ENCODE results near the gene RIMS1. TPM values are rescaled to one million over a fixed set of nuclear protein-coding genes. Genes with fewer than 3 reads are reported as not detected.

RIMS1 gene
- total RNA-seq, 4 donors from 2014 or later: 0.10 to 1.4 (median 1.1) TPM; not detected in 1

- Histone ChIP-seq H3K9me3 (no peaks in the 10 kb centered on the region), H3K27ac (no peak overlapping the region), H3K27me3 (no peaks in the 10 kb centered on the region), H3K36me3 (no peaks in the 10 kb centered on the region), H3K4me3 (no peak overlapping the region), H3K4me1 (no peaks in the 10 kb centered on the region)
- ATAC-seq (no peak), DNase-seq (no peak)
- TF ChIP-seq CTCF (IDR thresholded peaks at IDR 0.05 in 4 of 5, conservative IDR thresholded peaks at IDR 0.05 in 1 of 5): no peak
- TF ChIP-seq POLR2A (IDR thresholded peaks at IDR 0.05): no peak
- in situ Hi-C loops (cut with MboI; ENCODE audit: low sequenced_read_pairs in 4 of 4): no loop called here
- intact Hi-C loops (cut with DNase I; ENCODE audit: low total_unique reads): no loop called here
These were observed 150.7 kb downstream of the RIMS1 start for GRCh38 chr6:72037006-72037405.

- Histone ChIP-seq H3K36me3 (no peaks in the 10 kb centered on the region), H3K4me1 (no peaks in the 10 kb centered on the region), H3K4me3 (no peak overlapping the region), H3K27me3 (no peaks in the 10 kb centered on the region), H3K9me3 (no peaks in the 10 kb centered on the region), H3K27ac (no peak overlapping the region)
- TF ChIP-seq POLR2A (IDR thresholded peaks at IDR 0.05): no peak
- TF ChIP-seq CTCF (IDR thresholded peaks at IDR 0.05 in 4 of 5, conservative IDR thresholded peaks at IDR 0.05 in 1 of 5): no peak
- DNase-seq (no peak), ATAC-seq (no peak)
- intact Hi-C loops (cut with DNase I; ENCODE audit: low total_unique reads) (no loop called here), in situ Hi-C loops (cut with MboI; ENCODE audit: low sequenced_read_pairs in 4 of 4) (no loop called here)
These were observed 153.8 kb downstream of the RIMS1 start for GRCh38 chr6:72040111-72040510.

DNA sequence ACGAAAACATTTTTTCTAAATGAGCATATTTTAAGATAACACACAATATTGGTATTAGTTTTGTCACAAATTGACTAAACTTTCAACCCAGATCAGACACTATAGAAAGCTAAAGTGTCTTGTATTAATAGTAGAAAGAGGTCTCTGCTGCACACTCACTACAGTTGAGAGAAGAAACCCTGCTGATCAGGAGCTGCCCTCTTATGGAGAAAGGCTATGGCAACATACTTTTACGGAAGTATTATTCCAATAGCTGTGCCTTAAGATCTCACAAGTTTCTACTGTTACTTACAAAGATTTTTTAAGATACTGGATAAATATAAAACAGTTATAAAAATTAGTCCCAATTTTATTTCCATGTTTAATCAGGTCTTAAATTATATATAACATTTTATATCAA, 155.7 kb downstream of the RIMS1 start:
- Histone ChIP-seq H3K36me3 (no peaks in the 10 kb centered on the region), H3K9me3 (no peaks in the 10 kb centered on the region), H3K27ac (no peak overlapping the region), H3K4me1 (no peaks in the 10 kb centered on the region), H3K27me3 (no peaks in the 10 kb centered on the region), H3K4me3 (no peak overlapping the region)
- in situ Hi-C loops (cut with MboI; ENCODE audit: low sequenced_read_pairs in 4 of 4): no loop called here
- no peak for ATAC-seq
- intact Hi-C loops (cut with DNase I; ENCODE audit: low total_unique reads): no loop called here
- no peak for DNase-seq
- no peak for TF ChIP-seq POLR2A (IDR thresholded peaks at IDR 0.05)
- TF ChIP-seq CTCF (IDR thresholded peaks at IDR 0.05 in 4 of 5, conservative IDR thresholded peaks at IDR 0.05 in 1 of 5): no peak

GRCh38 chr6:72048080-72048479, 161.7 kb downstream of the RIMS1 start:
- intact Hi-C loops (cut with DNase I; ENCODE audit: low total_unique reads) (no loop called here), in situ Hi-C loops (cut with MboI; ENCODE audit: low sequenced_read_pairs in 4 of 4) (no loop called here)
- DNase-seq (no peak), ATAC-seq (no peak)
- Histone ChIP-seq H3K4me3 (no peak overlapping the region), H3K4me1 (no peaks in the 10 kb centered on the region), H3K27me3 (no peaks in the 10 kb centered on the region), H3K9me3 (no peaks in the 10 kb centered on the region), H3K27ac (no peak overlapping the region), H3K36me3 (no peaks in the 10 kb centered on the region)
- TF ChIP-seq POLR2A (IDR thresholded peaks at IDR 0.05): no peak
- no peak for TF ChIP-seq CTCF (IDR thresholded peaks at IDR 0.05 in 4 of 5, conservative IDR thresholded peaks at IDR 0.05 in 1 of 5)

GRCh38 chr6:72049376-72049775, 163.0 kb downstream of the RIMS1 start:
- Histone ChIP-seq H3K4me3 (no peak overlapping the region), H3K27me3 (no peaks in the 10 kb centered on the region), H3K9me3 (no peaks in the 10 kb centered on the region), H3K27ac (no peak overlapping the region), H3K36me3 (no peaks in the 10 kb centered on the region), H3K4me1 (no peaks in the 10 kb centered on the region)
- TF ChIP-seq POLR2A (IDR thresholded peaks at IDR 0.05): no peak
- no peak for TF ChIP-seq CTCF (IDR thresholded peaks at IDR 0.05 in 4 of 5, conservative IDR thresholded peaks at IDR 0.05 in 1 of 5)
- intact Hi-C loops (cut with DNase I; ENCODE audit: low total_unique reads): no loop called here
- in situ Hi-C loops (cut with MboI; ENCODE audit: low sequenced_read_pairs in 4 of 4): no loop called here
- DNase-seq: no peak
- no peak for ATAC-seq

All from gastrocnemius medialis (tissue), 4 donors.